AG09309 (cell line): Measurements from ENCODE around the gene TOMM20.
A peak's percentile ranks its signal among the peaks of the same experiment; 100 is the strongest.

ENCODE experiments used
- DNase-seq: peaks from one replicate; pipeline ENCODE4 v3.0.0-alpha.2; 2010; ENCODE audit warnings: low read depth
- H3K4me3 ChIP-seq: 2 replicates; pipeline ENCODE4 v1.5.1; 2011; ENCODE audit warnings: mild to moderate bottlenecking, low read depth, low read length, moderate library complexity; ENCODE audit not compliant: control insufficient read depth
- TF ChIP-seq, protein P1 (sequence below): IDR thresholded peaks from 2 replicates; pipeline ENCODE4 v1.5.1; 2011; ENCODE audit warnings: mild to moderate bottlenecking, low read depth, low read length, inconsistent platforms; ENCODE audit not compliant: insufficient read depth, control insufficient read depth; ENCODE audit errors: missing control alignments

TOMM20 gene

DNA sequence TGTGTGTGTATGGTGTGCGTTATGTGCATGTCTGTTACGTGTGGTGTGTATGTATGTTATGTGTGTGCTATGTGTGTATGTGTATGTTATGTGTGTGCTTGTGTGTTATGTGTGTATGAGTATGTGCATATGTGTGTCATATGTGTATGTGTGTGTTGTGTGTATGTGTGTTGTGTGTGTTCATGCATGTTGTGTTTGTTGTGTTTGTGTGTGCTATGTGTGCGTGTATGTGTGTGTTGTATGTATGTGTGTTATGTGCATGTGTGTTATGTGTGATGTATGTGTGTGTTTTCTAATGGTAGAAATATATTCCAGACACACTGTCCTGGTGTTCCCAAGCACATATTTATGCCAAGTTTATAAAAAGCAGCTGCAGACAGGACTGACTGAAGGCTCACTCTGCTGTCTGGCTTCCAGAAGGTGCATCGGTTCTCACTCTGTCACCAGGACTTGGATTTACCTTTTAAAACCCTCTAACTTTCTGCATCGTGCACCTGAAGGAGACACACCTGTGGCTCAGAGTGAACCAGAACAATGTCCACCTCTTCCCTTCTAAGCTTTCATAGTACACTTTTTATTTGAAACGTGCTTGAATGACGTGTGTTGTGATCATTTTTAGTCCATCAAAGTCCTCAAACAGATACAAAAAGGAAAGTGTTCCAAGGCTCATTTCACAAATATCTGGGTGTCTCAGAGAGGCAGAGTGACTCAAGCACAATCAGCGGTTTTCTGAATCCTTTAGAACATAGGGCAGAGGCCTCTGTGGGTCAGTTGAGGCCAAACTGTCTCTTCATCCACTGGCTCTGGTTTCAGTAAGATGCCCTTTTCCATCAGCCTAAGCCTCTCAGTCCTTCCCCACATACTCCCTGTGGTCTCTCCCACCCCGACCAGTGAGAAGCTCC, 49.9 kb downstream of the TOMM20 start:
- H3K4me3 ChIP-seq: no peak overlapping the region
- no peak for DNase-seq
- TF ChIP-seq, protein P1, sequence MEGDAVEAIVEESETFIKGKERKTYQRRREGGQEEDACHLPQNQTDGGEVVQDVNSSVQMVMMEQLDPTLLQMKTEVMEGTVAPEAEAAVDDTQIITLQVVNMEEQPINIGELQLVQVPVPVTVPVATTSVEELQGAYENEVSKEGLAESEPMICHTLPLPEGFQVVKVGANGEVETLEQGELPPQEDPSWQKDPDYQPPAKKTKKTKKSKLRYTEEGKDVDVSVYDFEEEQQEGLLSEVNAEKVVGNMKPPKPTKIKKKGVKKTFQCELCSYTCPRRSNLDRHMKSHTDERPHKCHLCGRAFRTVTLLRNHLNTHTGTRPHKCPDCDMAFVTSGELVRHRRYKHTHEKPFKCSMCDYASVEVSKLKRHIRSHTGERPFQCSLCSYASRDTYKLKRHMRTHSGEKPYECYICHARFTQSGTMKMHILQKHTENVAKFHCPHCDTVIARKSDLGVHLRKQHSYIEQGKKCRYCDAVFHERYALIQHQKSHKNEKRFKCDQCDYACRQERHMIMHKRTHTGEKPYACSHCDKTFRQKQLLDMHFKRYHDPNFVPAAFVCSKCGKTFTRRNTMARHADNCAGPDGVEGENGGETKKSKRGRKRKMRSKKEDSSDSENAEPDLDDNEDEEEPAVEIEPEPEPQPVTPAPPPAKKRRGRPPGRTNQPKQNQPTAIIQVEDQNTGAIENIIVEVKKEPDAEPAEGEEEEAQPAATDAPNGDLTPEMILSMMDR: no peak

DNA sequence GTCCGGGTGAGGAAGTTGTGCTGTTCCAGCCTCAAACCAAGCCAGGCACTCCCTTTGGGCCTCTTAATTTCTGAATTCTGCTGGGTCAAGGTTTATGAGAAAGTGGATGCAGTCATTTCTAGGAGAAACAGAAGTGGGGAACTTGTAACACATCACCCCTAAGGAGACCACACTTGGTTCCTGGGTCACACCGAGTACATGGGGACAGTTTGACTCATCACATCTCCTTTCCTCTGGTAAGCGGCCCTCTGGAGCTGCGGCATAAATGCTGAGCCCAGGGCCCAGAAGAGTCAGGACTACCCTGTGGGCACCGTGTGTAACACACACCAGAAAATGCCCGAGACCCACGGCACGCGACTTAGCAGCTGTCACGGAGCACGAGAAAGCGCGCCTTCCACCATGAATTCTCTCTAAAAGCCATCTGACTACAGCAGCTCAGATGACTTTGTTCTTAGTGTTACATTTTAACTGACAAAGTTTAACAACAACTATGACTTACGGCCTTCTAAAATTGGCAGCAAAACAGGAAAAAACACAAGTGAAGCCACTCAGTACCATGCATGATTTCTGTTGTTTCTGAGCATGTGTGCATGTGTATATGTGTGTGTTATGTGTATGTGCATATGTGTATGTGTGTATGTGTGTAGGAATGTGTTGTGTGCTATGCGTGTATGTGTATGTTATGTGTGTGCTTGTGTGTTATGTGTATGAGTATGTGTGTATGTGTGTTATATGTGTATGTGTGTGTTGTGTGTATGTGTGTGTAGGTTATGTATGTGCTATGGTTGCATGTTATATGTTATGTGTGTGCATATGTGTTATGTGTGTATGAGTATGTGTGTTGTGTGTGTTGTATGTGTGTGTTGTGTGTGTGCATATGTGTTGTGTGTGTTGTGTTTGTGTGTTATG, 50.8 kb downstream of the TOMM20 start:
- TF ChIP-seq, protein P1: no peak
- DNase-seq: no peak
- no peak overlapping the region for H3K4me3 ChIP-seq

DNA sequence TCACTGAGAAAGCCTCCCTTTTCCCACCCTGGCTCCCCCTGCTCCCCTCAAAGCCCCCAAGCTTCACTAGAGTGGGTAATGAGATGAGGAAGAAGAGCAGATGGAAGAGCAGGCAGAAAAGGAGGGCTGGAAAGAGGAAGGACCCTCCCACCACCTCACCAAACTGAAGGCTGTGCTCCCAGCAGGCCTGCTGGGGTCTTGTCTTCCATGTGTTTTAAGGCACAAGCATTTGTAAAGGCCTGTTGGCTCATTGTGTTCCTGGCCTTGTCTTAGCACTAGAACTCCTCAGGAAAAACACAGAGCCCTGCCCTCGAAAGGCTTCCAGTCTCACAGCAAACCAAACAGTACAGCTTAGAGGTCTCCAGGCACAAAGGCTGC, 51.5 kb downstream of the TOMM20 start:
- TF ChIP-seq, protein P1: no peak
- H3K4me3 ChIP-seq: no peak overlapping the region
- no peak for DNase-seq

DNA sequence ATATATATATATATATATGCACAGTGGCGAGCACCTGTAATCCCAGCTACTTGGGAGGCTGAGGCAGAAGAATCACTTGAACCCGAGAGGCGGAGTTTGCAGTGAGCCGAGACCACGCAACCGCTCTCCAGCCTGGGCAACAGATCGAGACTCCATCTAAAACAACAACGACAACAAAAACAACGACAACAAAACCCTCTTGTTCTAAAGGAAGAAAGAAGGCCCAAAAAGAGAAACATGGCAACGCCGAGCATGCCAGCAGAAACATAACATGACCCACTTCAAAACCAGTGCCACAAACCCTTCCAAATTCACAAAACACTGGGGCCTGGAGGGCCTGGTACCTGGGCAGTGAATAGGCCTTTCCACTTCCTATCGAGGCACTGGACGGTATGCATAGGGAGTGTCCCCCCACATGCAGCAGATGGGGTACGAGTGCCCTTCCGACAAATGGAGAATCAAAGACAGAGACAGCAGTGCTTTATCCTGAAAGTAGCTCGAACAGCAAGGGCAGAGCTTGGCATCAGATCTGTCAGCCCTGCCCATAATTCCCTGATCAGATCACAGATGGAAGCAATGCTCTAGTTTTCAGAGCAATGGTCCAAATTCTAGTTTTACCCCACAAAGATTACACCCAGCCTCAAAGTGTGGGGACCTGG, 52.0 kb downstream of the TOMM20 start:
- TF ChIP-seq, protein P1: no peak
- H3K4me3 ChIP-seq: no peak overlapping the region
- no peak for DNase-seq

DNA sequence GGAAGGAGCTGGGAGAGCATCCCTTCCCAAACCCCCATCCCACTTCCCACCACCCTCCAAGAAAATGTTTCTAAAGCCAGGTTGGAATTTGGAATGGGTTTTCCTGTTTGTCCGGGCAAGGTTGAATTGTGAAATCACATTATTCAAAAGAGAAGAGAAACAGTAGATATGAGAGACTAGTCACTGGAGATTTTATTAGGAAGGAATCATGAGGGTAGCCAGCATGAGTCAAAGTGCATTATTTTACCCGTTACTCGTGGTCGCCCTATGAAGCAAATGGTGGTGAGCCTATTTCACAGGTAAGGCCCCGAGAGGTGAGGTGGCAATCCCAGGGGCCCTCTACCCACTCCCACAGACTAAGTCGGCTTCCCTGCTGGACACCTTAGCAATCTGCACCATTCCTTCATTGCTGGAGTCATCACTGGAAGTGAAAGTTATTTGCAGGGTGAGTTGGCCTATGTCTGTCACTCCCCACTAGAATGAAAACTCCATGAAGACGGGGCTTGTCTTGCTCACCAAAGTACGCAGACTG, 52.8 kb downstream of the TOMM20 start:
- TF ChIP-seq, protein P1: no peak
- DNase-seq: no peak
- peak overlapping the region; percentile 28 for H3K4me3 ChIP-seq
